ENCODE data around the gene CLDND2. TPM values are rescaled to one million over a fixed set of nuclear protein-coding genes. Genes with fewer than 3 reads are reported as not detected.

The CLDND2 gene
- total RNA-seq, 1 experiment from 2014 or later = 1.8 TPM

DNA sequence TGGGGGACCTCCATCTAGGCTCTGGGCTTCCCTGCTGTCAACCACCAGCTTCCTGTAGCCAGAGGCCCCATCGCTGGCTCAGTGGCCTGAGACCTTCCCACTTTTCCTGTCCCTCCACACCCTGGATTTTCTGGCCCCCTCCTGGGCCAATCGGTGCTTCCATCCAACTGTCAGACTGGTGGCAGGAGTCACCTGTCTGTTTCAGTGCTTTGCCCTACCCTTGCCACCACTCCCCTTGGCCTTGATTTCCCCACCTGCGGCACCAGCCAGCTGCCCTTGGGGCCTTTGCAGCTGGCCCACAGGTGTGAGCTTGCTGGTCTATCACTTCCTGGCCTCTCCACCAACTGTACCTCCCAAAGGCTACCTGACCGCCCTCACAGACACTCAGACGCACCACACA lies 39.4 kb downstream of the CLDND2 start:
- Histone ChIP-seq H4K20me1 (ENCODE audit: insufficient read depth) (no peaks in the 10 kb centered on the region), H3K79me2 (ENCODE audit: insufficient read depth, low read length) (no peaks in the 10 kb centered on the region), H3K27ac (ENCODE audit: low read depth, low read length) (no peak overlapping the region), H3K4me2 (ENCODE audit: low read length) (no peak overlapping the region), H3K9me2 (ENCODE audit: insufficient read depth) (no peaks in the 10 kb centered on the region), H3K27me3 (ENCODE audit: insufficient read depth, low read length) (no peaks in the 10 kb centered on the region), H3K4me3 (replicated peaks in 1 of 2; ENCODE audit: low read depth in 1 of 2, low read length in 2 of 2) (no peak overlapping the region), H2AFZ (ENCODE audit: low read depth, low read length, poor library complexity, severe bottlenecking) (no peak overlapping the region), H3K9me3 (ENCODE audit: control insufficient read depth in 1 of 2, insufficient read depth in 1 of 2, low read depth in 1 of 2, low read length in 2 of 2) (no peaks in the 10 kb centered on the region), H3K9ac (ENCODE audit: low read length) (no peak overlapping the region), H3K36me3 (ENCODE audit: control insufficient read depth in 1 of 2, insufficient read depth in 2 of 2, low read length in 2 of 2) (no peaks in the 10 kb centered on the region), H3K4me1 (ENCODE audit: control insufficient read depth in 1 of 2, insufficient read depth in 2 of 2, low read length in 2 of 2) (peaks cover 2 to 10% of the 10 kb centered on the region in 2 experiments; a peak in 2 of 4 replicates)
- no TSS peak for BruUV-seq (replicated peaks)
- intact Hi-C loops (cut with micrococcal nuclease) = no loop called here
- TF ChIP-seq, protein P1, sequence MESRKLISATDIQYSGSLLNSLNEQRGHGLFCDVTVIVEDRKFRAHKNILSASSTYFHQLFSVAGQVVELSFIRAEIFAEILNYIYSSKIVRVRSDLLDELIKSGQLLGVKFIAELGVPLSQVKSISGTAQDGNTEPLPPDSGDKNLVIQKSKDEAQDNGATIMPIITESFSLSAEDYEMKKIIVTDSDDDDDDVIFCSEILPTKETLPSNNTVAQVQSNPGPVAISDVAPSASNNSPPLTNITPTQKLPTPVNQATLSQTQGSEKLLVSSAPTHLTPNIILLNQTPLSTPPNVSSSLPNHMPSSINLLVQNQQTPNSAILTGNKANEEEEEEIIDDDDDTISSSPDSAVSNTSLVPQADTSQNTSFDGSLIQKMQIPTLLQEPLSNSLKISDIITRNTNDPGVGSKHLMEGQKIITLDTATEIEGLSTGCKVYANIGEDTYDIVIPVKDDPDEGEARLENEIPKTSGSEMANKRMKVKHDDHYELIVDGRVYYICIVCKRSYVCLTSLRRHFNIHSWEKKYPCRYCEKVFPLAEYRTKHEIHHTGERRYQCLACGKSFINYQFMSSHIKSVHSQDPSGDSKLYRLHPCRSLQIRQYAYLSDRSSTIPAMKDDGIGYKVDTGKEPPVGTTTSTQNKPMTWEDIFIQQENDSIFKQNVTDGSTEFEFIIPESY (IDR thresholded peaks at IDR 0.05; ENCODE audit: extremely low read depth, insufficient replicate concordance, low read length) = no peak
- TF ChIP-seq FOSL1 (IDR thresholded peaks at IDR 0.05; ENCODE audit: low read depth) (no peak), EGR1 (IDR thresholded peaks at IDR 0.05; ENCODE audit: low read depth) (no peak), SRF (IDR thresholded peaks at IDR 0.05; ENCODE audit: low read depth) (no peak), CBX3 (IDR thresholded peaks at IDR 0.05; ENCODE audit: low read depth) (no peak), SIN3A (IDR thresholded peaks at IDR 0.05; ENCODE audit: low read depth) (no peak), EZH2 (IDR thresholded peaks at IDR 0.05) (no peak), CEBPB (IDR thresholded peaks at IDR 0.05; ENCODE audit: low read depth) (no peak), ZNF274 (IDR thresholded peaks at IDR 0.05; ENCODE audit: low read depth, low read length) (no peak), RAD21 (IDR thresholded peaks at IDR 0.05; ENCODE audit: low read depth) (no peak), POLR2A (IDR thresholded peaks at IDR 0.05; ENCODE audit: borderline replicate concordance, extremely low read depth, insufficient read depth, insufficient read length) (no peak), ZFX (IDR thresholded peaks at IDR 0.05) (no peak)
- TF ChIP-seq, protein P2, sequence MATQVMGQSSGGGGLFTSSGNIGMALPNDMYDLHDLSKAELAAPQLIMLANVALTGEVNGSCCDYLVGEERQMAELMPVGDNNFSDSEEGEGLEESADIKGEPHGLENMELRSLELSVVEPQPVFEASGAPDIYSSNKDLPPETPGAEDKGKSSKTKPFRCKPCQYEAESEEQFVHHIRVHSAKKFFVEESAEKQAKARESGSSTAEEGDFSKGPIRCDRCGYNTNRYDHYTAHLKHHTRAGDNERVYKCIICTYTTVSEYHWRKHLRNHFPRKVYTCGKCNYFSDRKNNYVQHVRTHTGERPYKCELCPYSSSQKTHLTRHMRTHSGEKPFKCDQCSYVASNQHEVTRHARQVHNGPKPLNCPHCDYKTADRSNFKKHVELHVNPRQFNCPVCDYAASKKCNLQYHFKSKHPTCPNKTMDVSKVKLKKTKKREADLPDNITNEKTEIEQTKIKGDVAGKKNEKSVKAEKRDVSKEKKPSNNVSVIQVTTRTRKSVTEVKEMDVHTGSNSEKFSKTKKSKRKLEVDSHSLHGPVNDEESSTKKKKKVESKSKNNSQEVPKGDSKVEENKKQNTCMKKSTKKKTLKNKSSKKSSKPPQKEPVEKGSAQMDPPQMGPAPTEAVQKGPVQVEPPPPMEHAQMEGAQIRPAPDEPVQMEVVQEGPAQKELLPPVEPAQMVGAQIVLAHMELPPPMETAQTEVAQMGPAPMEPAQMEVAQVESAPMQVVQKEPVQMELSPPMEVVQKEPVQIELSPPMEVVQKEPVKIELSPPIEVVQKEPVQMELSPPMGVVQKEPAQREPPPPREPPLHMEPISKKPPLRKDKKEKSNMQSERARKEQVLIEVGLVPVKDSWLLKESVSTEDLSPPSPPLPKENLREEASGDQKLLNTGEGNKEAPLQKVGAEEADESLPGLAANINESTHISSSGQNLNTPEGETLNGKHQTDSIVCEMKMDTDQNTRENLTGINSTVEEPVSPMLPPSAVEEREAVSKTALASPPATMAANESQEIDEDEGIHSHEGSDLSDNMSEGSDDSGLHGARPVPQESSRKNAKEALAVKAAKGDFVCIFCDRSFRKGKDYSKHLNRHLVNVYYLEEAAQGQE (IDR thresholded peaks at IDR 0.05; ENCODE audit: low read depth) = no peak
- TF ChIP-seq, protein P3, sequence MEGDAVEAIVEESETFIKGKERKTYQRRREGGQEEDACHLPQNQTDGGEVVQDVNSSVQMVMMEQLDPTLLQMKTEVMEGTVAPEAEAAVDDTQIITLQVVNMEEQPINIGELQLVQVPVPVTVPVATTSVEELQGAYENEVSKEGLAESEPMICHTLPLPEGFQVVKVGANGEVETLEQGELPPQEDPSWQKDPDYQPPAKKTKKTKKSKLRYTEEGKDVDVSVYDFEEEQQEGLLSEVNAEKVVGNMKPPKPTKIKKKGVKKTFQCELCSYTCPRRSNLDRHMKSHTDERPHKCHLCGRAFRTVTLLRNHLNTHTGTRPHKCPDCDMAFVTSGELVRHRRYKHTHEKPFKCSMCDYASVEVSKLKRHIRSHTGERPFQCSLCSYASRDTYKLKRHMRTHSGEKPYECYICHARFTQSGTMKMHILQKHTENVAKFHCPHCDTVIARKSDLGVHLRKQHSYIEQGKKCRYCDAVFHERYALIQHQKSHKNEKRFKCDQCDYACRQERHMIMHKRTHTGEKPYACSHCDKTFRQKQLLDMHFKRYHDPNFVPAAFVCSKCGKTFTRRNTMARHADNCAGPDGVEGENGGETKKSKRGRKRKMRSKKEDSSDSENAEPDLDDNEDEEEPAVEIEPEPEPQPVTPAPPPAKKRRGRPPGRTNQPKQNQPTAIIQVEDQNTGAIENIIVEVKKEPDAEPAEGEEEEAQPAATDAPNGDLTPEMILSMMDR (IDR thresholded peaks at IDR 0.05 in 2 of 3, conservative IDR thresholded peaks at IDR 0.05 in 1 of 3; ENCODE audit: borderline replicate concordance in 1 of 3, insufficient read depth in 1 of 3, low read depth in 2 of 3, low read length in 2 of 3) = no peak
- DNase-seq (ENCODE audit: low read depth, low spot score) (no peak), ATAC-seq (no peak)
- RAD21 ChIA-PET (ENCODE audit: low non-redundant PET in 1 of 2, low total read pairs in 2 of 2, uncharacterized antibody in 2 of 2, unreplicated experiment in 2 of 2) = no interaction called here
- CTCF ChIA-PET = no interaction called here
- POLR2A ChIA-PET = no interaction called here
